HL-60 (cell line): ENCODE results near the gene ACVR2B.

Experiments used
- DNase-seq, 2 experiments: peaks; one replicate each; pipeline ENCODE4 v3.0.0-alpha.2; 2010 to 2020; ENCODE audit warnings: low read depth in 1 of 2, low spot score in 1 of 2
- H3K27ac ChIP-seq: fragments of 250-450 bp; sonication (Bioruptor Pico); replicated peaks from 2 replicates; pipeline ENCODE4 v1.5.1; 2020; ENCODE audit warnings: mild to moderate bottlenecking, moderate library complexity
- H3K27me3 ChIP-seq: fragments of 250-450 bp; sonication (Bioruptor Pico); 2 replicates; pipeline ENCODE4 v1.5.1; 2021; ENCODE audit warnings: mild to moderate bottlenecking, moderate library complexity; ENCODE audit not compliant: insufficient read depth, poor library complexity, severe bottlenecking
- H3K4me3 ChIP-seq: replicated peaks from 2 replicates; pipeline ENCODE4 v1.5.1; 2011; ENCODE audit warnings: mild to moderate bottlenecking, control low read depth, low read length; ENCODE audit not compliant: insufficient read depth
- CTCF ChIP-seq: IDR thresholded peaks from one replicate; pipeline ENCODE4 v1.5.1; 2011; ENCODE audit warnings: low read length, control low read depth, inconsistent platforms; ENCODE audit not compliant: insufficient read depth
- GABPA ChIP-seq: IDR thresholded peaks from 2 replicates; pipeline ENCODE4 v1.6.1; 2012; ENCODE audit warnings: low read depth
- POLR2AphosphoS5 ChIP-seq: IDR thresholded peaks from 2 replicates; pipeline ENCODE4 v1.6.1; 2012; ENCODE audit warnings: low read depth
- SPI1 ChIP-seq: IDR thresholded peaks from 2 replicates; pipeline ENCODE4 v1.6.1; 2012; ENCODE audit warnings: low read depth, mild to moderate bottlenecking, borderline replicate concordance
- TF ChIP-seq, protein P1 (sequence below): IDR thresholded peaks from 2 replicates; pipeline ENCODE4 v1.6.1; 2012; ENCODE audit warnings: low read depth; ENCODE audit not compliant: insufficient replicate concordance

ACVR2B gene

GRCh38 chr3:38534604-38535003 lies 80.9 kb downstream of the ACVR2B start:
- no peak overlapping the region for H3K27ac ChIP-seq
- no peaks in the 10 kb centered on the region for H3K27me3 ChIP-seq
- TF ChIP-seq SPI1 (no peak), POLR2AphosphoS5 (no peak), GABPA (no peak), CTCF (no peak)
- TF ChIP-seq, protein P1, sequence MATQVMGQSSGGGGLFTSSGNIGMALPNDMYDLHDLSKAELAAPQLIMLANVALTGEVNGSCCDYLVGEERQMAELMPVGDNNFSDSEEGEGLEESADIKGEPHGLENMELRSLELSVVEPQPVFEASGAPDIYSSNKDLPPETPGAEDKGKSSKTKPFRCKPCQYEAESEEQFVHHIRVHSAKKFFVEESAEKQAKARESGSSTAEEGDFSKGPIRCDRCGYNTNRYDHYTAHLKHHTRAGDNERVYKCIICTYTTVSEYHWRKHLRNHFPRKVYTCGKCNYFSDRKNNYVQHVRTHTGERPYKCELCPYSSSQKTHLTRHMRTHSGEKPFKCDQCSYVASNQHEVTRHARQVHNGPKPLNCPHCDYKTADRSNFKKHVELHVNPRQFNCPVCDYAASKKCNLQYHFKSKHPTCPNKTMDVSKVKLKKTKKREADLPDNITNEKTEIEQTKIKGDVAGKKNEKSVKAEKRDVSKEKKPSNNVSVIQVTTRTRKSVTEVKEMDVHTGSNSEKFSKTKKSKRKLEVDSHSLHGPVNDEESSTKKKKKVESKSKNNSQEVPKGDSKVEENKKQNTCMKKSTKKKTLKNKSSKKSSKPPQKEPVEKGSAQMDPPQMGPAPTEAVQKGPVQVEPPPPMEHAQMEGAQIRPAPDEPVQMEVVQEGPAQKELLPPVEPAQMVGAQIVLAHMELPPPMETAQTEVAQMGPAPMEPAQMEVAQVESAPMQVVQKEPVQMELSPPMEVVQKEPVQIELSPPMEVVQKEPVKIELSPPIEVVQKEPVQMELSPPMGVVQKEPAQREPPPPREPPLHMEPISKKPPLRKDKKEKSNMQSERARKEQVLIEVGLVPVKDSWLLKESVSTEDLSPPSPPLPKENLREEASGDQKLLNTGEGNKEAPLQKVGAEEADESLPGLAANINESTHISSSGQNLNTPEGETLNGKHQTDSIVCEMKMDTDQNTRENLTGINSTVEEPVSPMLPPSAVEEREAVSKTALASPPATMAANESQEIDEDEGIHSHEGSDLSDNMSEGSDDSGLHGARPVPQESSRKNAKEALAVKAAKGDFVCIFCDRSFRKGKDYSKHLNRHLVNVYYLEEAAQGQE, result no peak
- no peak overlapping the region for H3K4me3 ChIP-seq
- DNase-seq, result no peak

DNA sequence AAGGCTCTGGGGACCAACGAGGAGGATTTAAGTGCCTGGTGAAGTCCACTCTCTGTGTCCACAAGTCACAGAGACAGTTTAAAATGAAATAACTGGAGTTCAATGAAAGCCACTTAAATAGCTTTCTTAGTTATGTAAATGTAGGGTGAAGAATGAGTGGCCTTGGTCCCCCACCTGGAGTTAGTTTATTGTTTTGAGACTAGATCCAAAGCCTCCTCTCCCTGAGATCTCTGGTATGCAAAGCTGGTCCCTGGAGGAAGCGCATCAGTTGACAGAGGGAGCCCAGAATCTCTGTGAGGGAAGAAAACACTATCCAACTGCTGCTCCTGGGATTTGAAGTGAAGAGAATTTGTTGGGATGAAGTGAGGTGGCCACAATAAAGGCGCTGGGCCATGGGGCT lies 83.0 kb downstream of the ACVR2B start:
- DNase-seq, result no peak
- TF ChIP-seq GABPA, result no peak
- TF ChIP-seq SPI1, result no peak
- TF ChIP-seq, protein P1, result no peak
- no peak for TF ChIP-seq CTCF
- TF ChIP-seq POLR2AphosphoS5, result no peak
- no peak overlapping the region for H3K27ac ChIP-seq
- no peak overlapping the region for H3K4me3 ChIP-seq
- H3K27me3 ChIP-seq, result no peaks in the 10 kb centered on the region

GRCh38 chr3:38538773-38539353 lies 85.2 kb downstream of the ACVR2B start:
- DNase-seq, result no peak

More at GRCh38 chr3:38538773-38539353, 85.2 kb downstream of the ACVR2B start:
- no peak overlapping the region for H3K27ac ChIP-seq
- no peak overlapping the region for H3K4me3 ChIP-seq
- TF ChIP-seq, protein P1, result no peak
- TF ChIP-seq POLR2AphosphoS5, result no peak
- no peak for TF ChIP-seq SPI1
- TF ChIP-seq CTCF, result no peak
- no peak for TF ChIP-seq GABPA
- H3K27me3 ChIP-seq, result no peaks in the 10 kb centered on the region
